Superior temporal gyrus (tissue), 1 donor: ENCODE data around the gene ZNF177.
A peak's percentile ranks its signal among the peaks of the same experiment; 100 is the strongest.
"Not testable (repeated sequence)": the region's sequence is repeated elsewhere in the genome, so short reads cannot be mapped to it uniquely, and the experiment has no call there.

Experiments
- DNase-seq: peaks from one replicate; pipeline ENCODE4 v3.0.0-alpha.2; 2016; ENCODE audit errors: extremely low spot score

Gene ZNF177

GRCh38 chr19:9362905-9363304, at the start of gene ZNF177:
Gene ZNF177 (plus strand): TSS chr19:9363013. CDS start chr19:9378312, 15,299 bp downstream.
- no peak for DNase-seq

GRCh38 chr19:9313756-9314155, 49.1 kb upstream of the ZNF177 start:
- DNase-seq, result no peak

- no peak for DNase-seq
Measured at GRCh38 chr19:9321338-9321737, 41.5 kb upstream of the ZNF177 start.

GRCh38 chr19:9321756-9322155, 41.1 kb upstream of the ZNF177 start:
- not testable (repeated sequence) for DNase-seq

- DNase-seq, result not testable (repeated sequence)
Measured at GRCh38 chr19:9322201-9322600, 40.6 kb upstream of the ZNF177 start.

- peak; percentile 90 for DNase-seq
Measured at GRCh38 chr19:9323557-9323918, 39.3 kb upstream of the ZNF177 start.

- peak; percentile 94 for DNase-seq
Measured at GRCh38 chr19:9323919-9324583, 38.8 kb upstream of the ZNF177 start, which contains the start of gene ZNF559. Gene ZNF559 (plus strand): TSS chr19:9324179. CDS start chr19:9338550, 14,371 bp downstream.

GRCh38 chr19:9324584-9324962, 38.2 kb upstream of the ZNF177 start:
- DNase-seq, result no peak

- no peak for DNase-seq
Measured at GRCh38 chr19:9329999-9330398, 32.8 kb upstream of the ZNF177 start.

- DNase-seq, result no peak
Measured at GRCh38 chr19:9342610-9343304, 20.1 kb upstream of the ZNF177 start.

- DNase-seq, result no peak
Measured at GRCh38 chr19:9345005-9345404, 17.8 kb upstream of the ZNF177 start.

GRCh38 chr19:9348253-9348652, 14.6 kb upstream of the ZNF177 start:
- no peak for DNase-seq

GRCh38 chr19:9348671-9349070, 14.1 kb upstream of the ZNF177 start:
- DNase-seq, result no peak

GRCh38 chr19:9352505-9352904, 10.3 kb upstream of the ZNF177 start:
- no peak for DNase-seq

GRCh38 chr19:9353011-9353410, 9.8 kb upstream of the ZNF177 start:
- DNase-seq, result no peak

- no peak for DNase-seq
Measured at GRCh38 chr19:9354651-9355050, 8.2 kb upstream of the ZNF177 start.

- DNase-seq, result no peak
Measured at GRCh38 chr19:9370738-9371619, 8.2 kb downstream of the ZNF177 start.

- DNase-seq, result no peak
Measured at GRCh38 chr19:9381361-9381785, 18.6 kb downstream of the ZNF177 start.

GRCh38 chr19:9406798-9407352, 44.1 kb downstream of the ZNF177 start:
- no peak for DNase-seq

GRCh38 chr19:9407827-9408226, 45.0 kb downstream of the ZNF177 start:
- no peak for DNase-seq

- DNase-seq, result no peak
Measured at GRCh38 chr19:9413240-9413954, 50.6 kb downstream of the ZNF177 start.
